Left lobe of liver (tissue), 2 donors: ENCODE results near the gene AOPEP. TPM values are rescaled to one million over a fixed set of nuclear protein-coding genes. Genes with fewer than 3 reads are reported as not detected.

Experiments
- ATAC-seq: fragments of 200-7000 bp; cut with Tn5 transposase; one replicate; pipeline ENCODE4 v1.9.1; 2020; ENCODE audit warnings: mild to moderate bottlenecking, moderate library complexity
- DNase-seq: peaks from one replicate; pipeline ENCODE4 v3.0.0-alpha.2; 2020; ENCODE audit warnings: low spot score
- total RNA-seq: library from RNA; stranded (reverse); gene quantifications from one replicate; pipeline ENCODE4 v1.2.1, GENCODE V29; 2021
- donor health status: DM: no; HTN: no; CAD: no; lungs with moderate emphysema.
- donor health status: DM: no; HTN: yes; CAD: no.

Gene AOPEP
- total RNA-seq, 1 donor from 2014 or later = 75.5 TPM

- DNase-seq = no peak
- ATAC-seq = no peak
Observed at GRCh38 chr9:94760010-94760409, 33.5 kb downstream of the AOPEP start.

DNA sequence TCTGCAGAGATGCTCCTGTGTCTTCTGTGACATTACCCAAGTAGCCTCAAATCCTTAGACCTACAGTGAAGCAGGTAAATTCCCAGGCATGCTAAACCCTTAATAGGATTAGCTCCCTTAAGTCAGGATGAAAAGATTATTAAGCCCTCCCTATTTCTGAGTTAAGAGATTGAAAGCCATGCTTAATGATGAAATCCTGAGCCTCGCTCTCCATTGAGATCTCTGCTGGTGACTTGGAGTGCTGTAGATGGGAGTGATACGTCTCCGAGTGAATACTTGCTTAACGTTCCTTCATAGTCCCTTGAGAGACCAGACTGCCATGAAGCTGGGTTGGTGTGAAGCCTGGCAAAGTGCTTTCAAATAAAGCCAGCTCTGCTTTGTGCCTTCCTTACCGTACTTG, 34.2 kb downstream of the AOPEP start:
- DNase-seq = no peak
- no peak for ATAC-seq

GRCh38 chr9:94761481-94761880, 35.0 kb downstream of the AOPEP start:
- ATAC-seq (no peak), DNase-seq (no peak)

DNA sequence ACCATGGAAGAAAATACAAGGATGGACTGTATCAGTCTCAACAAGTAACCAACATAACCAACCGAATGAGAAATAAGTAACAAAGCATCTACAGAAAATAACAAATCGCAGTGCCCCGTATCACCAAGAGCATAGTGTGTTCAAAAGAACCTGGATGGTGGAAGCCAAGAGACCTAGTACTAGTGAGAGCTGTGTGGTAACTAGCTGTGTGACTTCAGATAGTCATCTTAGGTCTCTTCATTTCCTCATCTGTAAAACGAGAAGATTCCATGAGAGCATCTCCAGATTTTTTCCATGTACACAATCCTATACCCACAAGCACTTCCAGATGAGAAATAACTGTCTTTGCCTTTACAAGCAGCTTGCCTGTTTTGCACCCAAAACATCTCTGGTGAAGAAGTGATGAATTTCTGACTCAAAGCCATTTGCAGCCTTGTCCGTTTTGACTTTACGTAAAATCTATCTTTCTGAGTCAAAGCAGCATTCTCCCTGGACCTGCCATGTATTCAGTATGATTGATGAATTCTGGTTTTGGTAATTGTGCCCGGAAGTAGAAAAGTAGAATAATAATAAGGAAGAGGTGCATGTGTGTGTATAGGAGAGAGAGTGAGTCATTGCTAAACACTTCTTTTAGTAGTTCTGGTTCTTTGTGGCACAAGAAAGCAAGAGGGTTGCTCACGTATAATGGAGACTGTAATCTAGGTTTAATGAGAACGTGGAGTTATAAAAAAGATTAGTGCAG, 41.0 kb downstream of the AOPEP start:
- ATAC-seq (no peak), DNase-seq (no peak)

DNA sequence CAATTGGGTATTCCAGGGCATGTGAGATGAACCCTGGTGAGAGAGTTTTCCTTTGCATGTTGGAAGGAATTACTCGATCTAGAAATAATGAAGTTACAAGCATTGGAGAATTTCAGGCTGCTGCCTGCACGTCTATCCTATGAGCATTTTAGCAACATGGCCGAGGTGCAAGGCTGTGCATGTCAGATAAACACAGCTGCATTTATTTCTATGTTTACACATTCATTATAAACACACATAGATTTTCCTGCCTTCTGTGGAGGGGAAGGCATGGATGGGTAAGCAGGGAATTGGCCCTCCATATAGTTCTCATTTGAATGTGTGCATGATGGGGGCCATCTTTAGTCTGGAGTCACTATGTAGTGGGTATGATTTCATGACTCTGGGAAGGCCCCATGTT, 42.3 kb downstream of the AOPEP start:
- ATAC-seq (no peak), DNase-seq (no peak)

DNA sequence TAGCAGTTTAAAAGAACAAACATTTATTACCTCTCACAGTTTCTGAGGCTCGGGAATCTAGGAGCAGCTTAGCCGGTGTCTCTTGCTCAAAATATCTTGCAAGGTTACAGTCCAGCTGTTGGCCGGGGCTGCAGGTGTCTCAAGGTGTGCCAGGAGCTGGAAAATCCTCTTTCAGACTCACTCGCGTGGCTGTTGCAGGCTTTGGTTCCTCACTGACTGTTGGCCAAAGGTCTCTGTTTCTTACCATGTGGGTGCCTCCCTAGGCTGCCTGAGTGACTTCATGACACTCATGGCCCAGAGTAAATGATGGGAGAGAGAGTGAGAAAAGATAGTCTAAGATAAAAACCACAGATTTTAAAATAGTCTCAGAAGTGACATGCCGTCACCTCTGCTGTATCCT, 43.8 kb downstream of the AOPEP start:
- ATAC-seq (no peak), DNase-seq (no peak)

GRCh38 chr9:94771096-94771495, 44.6 kb downstream of the AOPEP start:
- no peak for ATAC-seq
- DNase-seq = no peak

DNA sequence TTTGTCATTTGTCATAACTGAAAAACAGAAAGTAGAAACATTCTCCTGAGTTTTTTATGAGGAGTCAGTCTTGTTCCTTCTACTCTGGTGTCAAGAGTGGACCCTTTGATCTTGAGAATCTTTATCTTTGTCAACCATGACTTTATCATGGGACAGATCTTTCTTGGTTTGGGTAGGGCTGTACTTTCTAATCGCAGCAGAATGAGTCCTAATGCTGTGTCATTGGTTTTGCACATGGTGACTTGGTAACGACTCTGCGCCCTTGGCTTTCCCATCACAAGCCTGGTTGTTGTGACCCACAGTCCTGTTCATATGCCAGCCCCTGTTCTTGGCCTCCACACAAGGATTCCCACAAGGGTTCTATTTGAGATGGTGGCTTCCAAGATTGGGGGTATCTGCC, 45.6 kb downstream of the AOPEP start:
- no peak for ATAC-seq

DNA sequence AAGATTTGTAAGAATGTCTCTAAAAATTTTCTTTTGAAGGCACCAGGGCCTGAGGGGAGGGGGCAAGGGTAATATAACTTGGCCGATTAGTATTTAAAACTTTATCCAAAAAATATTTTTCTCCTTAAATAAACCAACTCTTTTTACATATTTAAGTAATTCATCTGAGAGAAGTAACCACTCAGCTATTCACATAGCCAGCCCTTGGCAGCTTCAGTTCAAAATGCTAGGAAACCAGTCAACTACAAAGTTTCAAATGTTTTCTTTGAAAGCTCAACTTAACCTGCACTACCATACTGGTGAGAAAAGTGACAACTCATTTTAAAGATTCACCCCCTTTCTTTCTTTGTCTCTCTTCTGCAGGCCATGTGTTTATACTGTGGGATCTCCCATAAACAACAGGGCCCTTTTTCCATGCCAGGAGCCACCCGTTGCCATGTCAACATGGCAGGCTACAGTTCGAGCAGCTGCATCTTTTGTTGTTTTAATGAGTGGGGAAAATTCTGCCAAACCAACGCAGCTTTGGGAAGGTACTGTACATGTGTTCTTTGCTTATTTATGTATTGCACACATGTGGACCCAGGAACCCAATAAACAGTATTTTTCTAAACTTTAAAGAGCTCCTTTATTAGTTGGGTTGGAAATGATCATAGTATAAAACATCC, 46.3 kb downstream of the AOPEP start:
- DNase-seq (no peak), ATAC-seq (no peak)

More for the DNA sequence above, 45.6 kb downstream of the AOPEP start:
- DNase-seq = no peak

GRCh38 chr9:94773655-94774054, 47.2 kb downstream of the AOPEP start:
- no peak for DNase-seq
- ATAC-seq = peak; percentile 49

DNA sequence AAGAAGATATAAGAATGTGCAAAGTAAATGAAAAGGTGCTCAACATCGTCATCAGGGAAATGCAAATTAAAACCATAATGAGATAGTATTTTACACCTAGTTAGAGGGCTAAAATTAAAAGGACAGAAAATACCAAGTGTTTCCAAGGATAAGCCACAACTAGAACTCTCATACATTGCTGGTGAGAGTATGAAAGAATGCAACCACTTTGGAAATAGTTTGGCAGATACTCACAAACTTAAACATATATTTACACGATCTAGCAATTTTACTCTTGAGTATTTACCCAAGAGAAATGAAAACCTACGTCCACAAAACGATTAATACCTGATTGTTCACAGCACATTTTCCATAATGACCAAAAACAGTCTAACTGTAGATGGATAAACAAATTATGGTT, 51.5 kb downstream of the AOPEP start:
- DNase-seq (no peak), ATAC-seq (no peak)

- DNase-seq (no peak), ATAC-seq (no peak)
Observed at GRCh38 chr9:94779031-94779430, 52.5 kb downstream of the AOPEP start.

- DNase-seq = no peak
- no peak for ATAC-seq
Observed at GRCh38 chr9:94779693-94780290, 53.3 kb downstream of the AOPEP start.

- ATAC-seq (no peak), DNase-seq (no peak)
Observed at GRCh38 chr9:94780516-94780950, 54.0 kb downstream of the AOPEP start.

- ATAC-seq (peak; percentile 33), DNase-seq (no peak)
Observed at GRCh38 chr9:94782355-94783101, 56.0 kb downstream of the AOPEP start.

GRCh38 chr9:94783102-94783682, 56.7 kb downstream of the AOPEP start:
- peak; percentile 99 for ATAC-seq
- DNase-seq = peak; percentile 71

GRCh38 chr9:94783928-94784327, 57.4 kb downstream of the AOPEP start:
- no peak for ATAC-seq
- DNase-seq = no peak

DNA sequence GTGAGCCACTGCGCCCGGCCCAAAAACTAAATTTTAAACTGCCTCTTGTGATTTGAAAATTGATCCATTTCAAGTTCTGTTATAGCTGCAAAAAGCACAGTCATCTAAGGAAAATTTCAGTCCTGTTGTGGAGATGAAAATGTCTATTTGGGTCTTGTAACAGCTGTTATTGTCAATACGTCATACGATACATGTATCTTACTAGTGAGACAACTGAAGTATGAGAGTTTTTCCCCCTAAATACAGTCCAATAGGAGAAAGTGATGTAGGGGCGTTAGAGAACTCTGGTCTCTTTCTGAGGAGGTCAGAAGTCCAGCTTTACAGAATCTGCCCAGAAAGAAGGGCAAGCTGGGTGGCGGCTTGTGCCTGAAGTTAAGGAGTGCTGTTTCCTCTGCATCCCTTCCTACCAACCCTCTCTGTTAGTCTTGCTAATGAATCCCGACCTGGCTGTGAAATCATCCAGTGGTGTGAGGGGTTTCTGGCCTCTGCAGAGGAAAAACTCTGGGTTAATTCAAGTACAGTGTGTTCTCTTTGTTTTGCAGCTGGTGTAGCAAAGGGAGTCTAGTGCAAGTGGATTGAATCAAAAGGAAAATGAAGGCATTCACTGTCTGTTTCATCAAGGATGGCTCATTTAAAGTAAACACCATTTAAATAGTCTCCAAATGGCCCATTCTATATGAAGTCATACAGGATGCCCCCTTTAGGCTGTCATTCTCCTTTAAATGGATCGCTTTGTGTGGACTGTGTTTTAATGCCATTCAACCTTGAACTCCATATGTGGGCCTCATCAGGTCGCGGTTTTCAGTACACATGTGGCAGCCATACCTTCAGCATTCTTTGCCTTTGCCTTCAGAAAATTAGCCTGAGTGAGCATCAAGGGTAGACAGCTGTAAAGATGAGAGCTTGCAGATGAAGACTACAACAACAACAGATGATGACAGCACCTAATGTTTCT, 59.0 kb downstream of the AOPEP start:
- no peak for ATAC-seq
- DNase-seq = no peak

DNA sequence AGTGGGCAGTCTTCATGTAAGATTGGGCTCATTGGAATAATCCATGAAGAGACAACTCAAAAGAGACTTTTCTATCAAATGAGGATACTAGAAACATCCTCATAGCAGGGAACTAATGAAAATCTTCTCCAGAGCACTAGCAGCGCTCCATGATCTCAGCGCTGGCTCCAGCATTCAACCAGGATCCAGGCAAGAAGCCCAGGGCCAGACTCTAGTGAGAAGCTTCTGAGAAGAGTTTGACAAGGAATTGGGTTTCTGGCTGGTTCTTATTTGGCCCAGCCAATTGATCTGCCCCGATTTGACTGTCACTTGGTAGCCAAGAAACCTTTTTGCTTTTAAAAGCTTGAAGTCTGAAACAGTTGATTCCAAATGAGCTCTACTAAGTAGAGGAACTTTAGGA, 60.1 kb downstream of the AOPEP start:
- no peak for ATAC-seq
- no peak for DNase-seq

DNA sequence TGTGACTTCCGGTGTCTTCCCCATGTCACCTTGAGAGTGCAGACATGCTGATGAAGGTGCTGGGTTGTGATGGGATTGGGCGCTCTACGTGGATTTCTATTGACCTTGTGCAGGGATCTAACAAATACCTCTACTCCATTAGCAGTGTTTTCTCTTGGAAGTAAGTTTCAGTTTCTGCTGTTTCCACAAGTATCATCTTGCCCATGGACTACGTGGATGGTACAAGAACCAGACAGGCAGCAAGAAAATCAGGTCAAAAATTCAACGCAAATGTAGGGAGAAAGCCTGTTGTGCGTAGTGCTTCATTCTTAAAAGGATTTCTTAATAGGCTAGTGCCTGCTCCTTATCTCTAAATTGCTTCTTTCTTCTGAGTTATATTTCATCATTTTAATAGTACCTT, 60.8 kb downstream of the AOPEP start:
- DNase-seq = no peak
- no peak for ATAC-seq
